Endothelial cell of umbilical vein (primary cell): ENCODE results near the gene HLA-DOA. TPM values are rescaled to one million over a fixed set of nuclear protein-coding genes. Genes with fewer than 3 reads are reported as not detected.

Experiments
- BruUV-seq: library from RNA; stranded (reverse); fragments of 400-500 nt; replicated peaks from 2 replicates; lab custom pipeline; 2021; lab: Mats Ljungman, UMichigan
- CTCF ChIA-PET: fragments of 300-600, 350-600 bp; sonication (Branson Sonifier 250); formaldehyde crosslinking; loops from one replicate; lab custom pipeline; 2021; ENCODE audit warnings: antibody characterized with exemption, inconsistent platforms; lab: Charles Lee
- POLR2A ChIA-PET: fragments of 300-600, 350-600 bp; sonication (Branson Sonifier 250); formaldehyde crosslinking; loops from one replicate; lab custom pipeline; 2021; ENCODE audit warnings: antibody characterized with exemption, inconsistent platforms; lab: Charles Lee
- DNase-seq: peaks from one replicate; pipeline ENCODE4 v3.0.0-alpha.2; 2011; ENCODE audit warnings: low read depth, low spot score
- FAIRE-seq: peaks from 2 replicates; lab custom pipeline; 2011; peaks lifted over from hg19 to GRCh38; lab: Jason Lieb, UNC
- H2AFZ ChIP-seq: 2 replicates; pipeline ENCODE4 v1.6.0; 2012; ENCODE audit warnings: low read depth, low read length, control low read depth, inconsistent platforms
- H3K27ac ChIP-seq: 2 replicates; pipeline ENCODE4 v1.5.1; 2011; ENCODE audit warnings: low read depth, mild to moderate bottlenecking, control low read depth, low read length, moderate library complexity; ENCODE audit not compliant: insufficient read depth
- H3K27me3 ChIP-seq, 2 experiments: 2 replicates each; pipeline versions ENCODE4 v1.6.0 to v1.6.1; 2011; ENCODE audit warnings: low read length in 2 of 2, mixed read lengths in 1 of 2; ENCODE audit not compliant: control insufficient read depth in 2 of 2, insufficient read depth in 2 of 2
- H3K36me3 ChIP-seq, 2 experiments: 2 replicates in 1 of 2; 3 replicates in 1 of 2; pipeline ENCODE4 v1.5.1; 2011; ENCODE audit warnings: low read length in 2 of 2, mild to moderate bottlenecking in 1 of 2, moderate library complexity in 1 of 2; ENCODE audit not compliant: control insufficient read depth in 2 of 2, insufficient read depth in 2 of 2; ENCODE audit errors: extremely low read depth in 1 of 2
- H3K4me1 ChIP-seq: 3 replicates; pipeline ENCODE4 v1.5.1; 2011; ENCODE audit warnings: mild to moderate bottlenecking, low read length; ENCODE audit not compliant: control insufficient read depth, insufficient read depth; ENCODE audit errors: extremely low read depth
- H3K4me2 ChIP-seq: 2 replicates; pipeline ENCODE4 v1.6.1; 2011; ENCODE audit warnings: low read length, control low read depth, mixed read lengths; ENCODE audit not compliant: insufficient read depth
- H3K4me3 ChIP-seq, 3 experiments: fragments of 200-600 bp in 1 of 3; sonication (generic), shearing (Covaris generic) in 1 of 3; replicated peaks in 1 of 3; 2 replicates each; pipeline ENCODE4 v1.5.1; 2011 to 2016; ENCODE audit warnings: control low read depth in 3 of 3, low read length in 3 of 3, mild to moderate bottlenecking in 2 of 3, inconsistent platforms in 1 of 3, low read depth in 1 of 3, moderate library complexity in 1 of 3; ENCODE audit not compliant: insufficient read depth in 1 of 3
- H3K79me2 ChIP-seq: 2 replicates; pipeline ENCODE4 v1.6.0; 2012; ENCODE audit warnings: low read length, inconsistent platforms; ENCODE audit not compliant: control insufficient read depth, insufficient read depth
- H3K9ac ChIP-seq: replicated peaks from 2 replicates; pipeline ENCODE3; 2011; ENCODE audit warnings: low read length, control low read depth; ENCODE audit not compliant: insufficient read depth; ENCODE audit errors: extremely low read depth
- H3K9me1 ChIP-seq: replicated peaks from 3 replicates; pipeline ENCODE4 v1.6.0; 2011; ENCODE audit warnings: mild to moderate bottlenecking, low read length; ENCODE audit not compliant: control insufficient read depth, insufficient read depth; ENCODE audit errors: extremely low read depth
- H3K9me3 ChIP-seq: replicated peaks from 2 replicates; pipeline ENCODE4 v1.5.1; 2012; ENCODE audit warnings: low read length, inconsistent platforms; ENCODE audit not compliant: control insufficient read depth, insufficient read depth
- H4K20me1 ChIP-seq: replicated peaks from 2 replicates; pipeline ENCODE3; 2011; ENCODE audit warnings: mild to moderate bottlenecking, low read length; ENCODE audit not compliant: control insufficient read depth, insufficient read depth; ENCODE audit errors: extremely low read depth
- EZH2 ChIP-seq: IDR thresholded peaks from 2 replicates; pipeline ENCODE4 v1.6.1; 2012; ENCODE audit warnings: borderline replicate concordance, low read depth, mild to moderate bottlenecking, moderate library complexity, low read length, inconsistent platforms; ENCODE audit not compliant: severe bottlenecking
- FOS ChIP-seq: IDR thresholded peaks from 2 replicates; pipeline ENCODE4 v1.6.1; 2011; ENCODE audit warnings: mild to moderate bottlenecking, low read length, moderate library complexity, borderline replicate concordance; ENCODE audit not compliant: insufficient read depth
- GATA2 ChIP-seq: IDR thresholded peaks from 2 replicates; pipeline ENCODE4 v1.7.0; 2011; ENCODE audit warnings: low read depth, mild to moderate bottlenecking, moderate library complexity, mixed read lengths, low read length; ENCODE audit not compliant: insufficient read length, insufficient read depth
- JUN ChIP-seq: IDR thresholded peaks from 2 replicates; pipeline ENCODE4 v1.6.1; 2011; ENCODE audit warnings: borderline replicate concordance, low read depth; ENCODE audit not compliant: insufficient read length, insufficient read depth
- MYC ChIP-seq: IDR thresholded peaks from one replicate; pipeline ENCODE4 v1.6.1; 2011; ENCODE audit warnings: mild to moderate bottlenecking, low read depth, low read length
- POLR2A ChIP-seq: IDR thresholded peaks from 2 replicates; pipeline ENCODE4 v1.6.1; 2012; ENCODE audit warnings: low read depth, mild to moderate bottlenecking, control low read depth, low read length
- POLR2AphosphoS5 ChIP-seq: IDR thresholded peaks from 2 replicates; pipeline ENCODE4 v1.6.1; 2012; ENCODE audit warnings: low read depth, mild to moderate bottlenecking, control low read depth, low read length, moderate library complexity; ENCODE audit not compliant: insufficient read depth
- dilution Hi-C: fragments of 300-500 bp; cut with MboI; formaldehyde crosslinking; loops from one replicate; pipeline ENCODE4 v1.15.0; 2019; ENCODE audit warnings: low sequenced_read_pairs; ENCODE audit not compliant: extremely low pct_ligation_motif_present
- intact Hi-C: fragments of 100-400 bp; cut with micrococcal nuclease; formaldehyde crosslinking; loops from one replicate; pipeline ENCODE4 v1.10.0; 2022
- polyA plus RNA-seq, 4 experiments: library from polyadenylated mRNA; depleted of rRNA in 3 of 4; stranded (reverse) in 3 of 4; unstranded in 1 of 4; fragments of >200 nt; gene quantifications; 2 replicates each; pipeline versions ENCODE4 v1.2.1 to v1.2.3, GENCODE V29; 2011 to 2012; ENCODE audit warnings: missing spikeins in 1 of 4
- total RNA-seq: library from RNA; stranded (reverse); gene quantifications from 2 replicates; pipeline ENCODE4 v1.2.3, GENCODE V29; 2021
- TF ChIP-seq, protein P1 (sequence below), 2 donors: IDR thresholded peaks; 1 replicate in 1 of 2; 2 replicates in 1 of 2; pipeline ENCODE4 v1.5.1; 2011; ENCODE audit warnings: low read length in 2 of 2, mild to moderate bottlenecking in 2 of 2, moderate library complexity in 2 of 2, control low read depth in 1 of 2, inconsistent platforms in 1 of 2, low read depth in 1 of 2; ENCODE audit not compliant: insufficient read depth in 1 of 2; ENCODE audit errors: extremely low read depth in 1 of 2
- TF ChIP-seq, protein P2 (sequence below): IDR thresholded peaks from 2 replicates; pipeline ENCODE4 v1.6.1; 2011; ENCODE audit not compliant: insufficient read depth, insufficient read length

The HLA-DOA gene
- total and polyA plus RNA-seq, 2 donors (not counting 3 experiments of a cell fraction or from before 2014, with no cell fraction given): not detected

DNA sequence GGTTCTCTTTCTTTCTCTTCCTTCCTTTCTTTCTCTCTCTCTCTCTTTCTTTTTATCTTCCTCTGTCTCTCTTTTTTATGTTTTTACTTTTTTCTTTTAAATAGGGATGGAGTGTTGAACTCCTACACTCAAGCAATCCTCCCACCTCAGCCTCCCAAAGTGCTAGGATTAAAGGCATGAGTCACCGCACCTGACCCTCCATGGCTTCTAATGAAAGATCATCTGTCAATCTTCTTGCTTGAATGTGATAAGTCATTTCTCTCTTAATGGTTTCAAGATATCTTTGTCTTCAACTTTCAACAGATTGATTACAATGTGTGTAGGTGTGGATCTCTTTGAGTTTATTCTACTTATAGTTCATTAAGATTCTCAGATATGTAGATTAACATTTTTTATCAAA, 25.2 kb upstream of the HLA-DOA start:
- peaks cover 17 to 57% of the 10 kb centered on the region in 2 experiments for H3K27me3 ChIP-seq
- CTCF ChIA-PET: no interaction called here
- TF ChIP-seq, protein P1, sequence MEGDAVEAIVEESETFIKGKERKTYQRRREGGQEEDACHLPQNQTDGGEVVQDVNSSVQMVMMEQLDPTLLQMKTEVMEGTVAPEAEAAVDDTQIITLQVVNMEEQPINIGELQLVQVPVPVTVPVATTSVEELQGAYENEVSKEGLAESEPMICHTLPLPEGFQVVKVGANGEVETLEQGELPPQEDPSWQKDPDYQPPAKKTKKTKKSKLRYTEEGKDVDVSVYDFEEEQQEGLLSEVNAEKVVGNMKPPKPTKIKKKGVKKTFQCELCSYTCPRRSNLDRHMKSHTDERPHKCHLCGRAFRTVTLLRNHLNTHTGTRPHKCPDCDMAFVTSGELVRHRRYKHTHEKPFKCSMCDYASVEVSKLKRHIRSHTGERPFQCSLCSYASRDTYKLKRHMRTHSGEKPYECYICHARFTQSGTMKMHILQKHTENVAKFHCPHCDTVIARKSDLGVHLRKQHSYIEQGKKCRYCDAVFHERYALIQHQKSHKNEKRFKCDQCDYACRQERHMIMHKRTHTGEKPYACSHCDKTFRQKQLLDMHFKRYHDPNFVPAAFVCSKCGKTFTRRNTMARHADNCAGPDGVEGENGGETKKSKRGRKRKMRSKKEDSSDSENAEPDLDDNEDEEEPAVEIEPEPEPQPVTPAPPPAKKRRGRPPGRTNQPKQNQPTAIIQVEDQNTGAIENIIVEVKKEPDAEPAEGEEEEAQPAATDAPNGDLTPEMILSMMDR (IDR thresholded peaks at IDR 0.05; ENCODE audit: extremely low read depth in 1 of 2, insufficient read depth in 1 of 2, low read depth in 1 of 2, low read length in 2 of 2): no peak
- TF ChIP-seq POLR2A (no peak), GATA2 (no peak), POLR2AphosphoS5 (no peak), JUN (no peak), EZH2 (no peak), FOS (no peak), MYC (no peak)
- TF ChIP-seq, protein P2, sequence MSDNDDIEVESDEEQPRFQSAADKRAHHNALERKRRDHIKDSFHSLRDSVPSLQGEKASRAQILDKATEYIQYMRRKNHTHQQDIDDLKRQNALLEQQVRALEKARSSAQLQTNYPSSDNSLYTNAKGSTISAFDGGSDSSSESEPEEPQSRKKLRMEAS: no peak
- H3K9ac ChIP-seq: no peak overlapping the region
- no peak overlapping the region for H3K4me3 ChIP-seq
- H3K79me2 ChIP-seq: no peaks in the 10 kb centered on the region
- FAIRE-seq (no peak), DNase-seq (no peak)
- H3K9me3 ChIP-seq: no peaks in the 10 kb centered on the region
- H3K4me2 ChIP-seq: no peak overlapping the region
- dilution Hi-C loops: no loop called here
- BruUV-seq: no TSS peak
- intact Hi-C loops: no loop called here
- no peak overlapping the region for H2AFZ ChIP-seq
- H3K27ac ChIP-seq: no peak overlapping the region
- POLR2A ChIA-PET: no interaction called here
- no peaks in the 10 kb centered on the region for H3K9me1 ChIP-seq
- no peaks in the 10 kb centered on the region for H3K4me1 ChIP-seq
- no peaks in the 10 kb centered on the region for H4K20me1 ChIP-seq
- no peaks in the 10 kb centered on the region for H3K36me3 ChIP-seq
